Heart left ventricle (tissue), 13 donors: ENCODE measurements around the gene MCU.

Source experiments
- CTCF ChIP-seq, 12 donors: fragments of 200-600 bp; sonication (generic) in 4 of 12; IDR thresholded peaks; one replicate each; pipeline versions ENCODE4 v1.5.0 to v1.8.0; 2018 to 2022; ENCODE audit warnings: antibody characterized with exemption in 12 of 12, mild to moderate bottlenecking in 5 of 12
- POLR2A ChIP-seq, 2 donors: fragments of 450-650 bp; IDR thresholded peaks; one replicate each; pipeline ENCODE4 v1.6.1; 2017; ENCODE audit warnings: antibody characterized with exemption in 2 of 2, mild to moderate bottlenecking in 2 of 2, moderate library complexity in 2 of 2
- donor health status: ischemic (EF 13 %, LVEDD 7.1; RV severe dilation, severe dysfunction).
- donor health status: DM: no; HTN: yes; CAD: no.
- donor health status: DM: no; HTN: no; CAD: no.
- donor health status: ischemic (EF 25% LVEDD 6.9; RV normal size, moderate dysfunction).
- donor health status: ischemic (EF 25% LVEDD 5.7; RV mildly dilated, moderate dysfunction).
- donor health status: ischemic (EF 35%, LVEDD 5.7; RV mildly dilated, moderate dysfunction).
- donor health status: nonischemic (EF 11% LVEDD 7.7; RV severe dilation, severe dysfunction).
- donor health status: DM: yes; HTN: yes; CAD: no.
- donor health status: PGD.
- donor health status: ischemic (EF 29% LVEDD 5.4; RV normal size, mild dysfunction).
- donor health status: nonischemic (EF 23%, LVEDD 6.1; RV moderate dilation, normal function).

GRCh38 chr10:72682638-72683037 lies 9.3 kb upstream of the MCU start:
- TF ChIP-seq POLR2A (IDR thresholded peaks at IDR 0.05) (no peak), CTCF (IDR thresholded peaks at IDR 0.05) (no peak)
